Epithelial cell of esophagus (primary cell): ENCODE measurements around the gene SARDH.
"Not testable (repeated sequence)": the region's sequence is repeated elsewhere in the genome, so short reads cannot be mapped to it uniquely, and the experiment has no call there.

Source experiments
- DNase-seq: peaks from one replicate; pipeline ENCODE4 v3.0.0; 2010; ENCODE audit warnings: low read depth
- H3K4me3 ChIP-seq: 2 replicates; pipeline ENCODE4 v1.5.1; 2011; ENCODE audit warnings: mild to moderate bottlenecking, low read length, control low read depth
- TF ChIP-seq, protein P1 (sequence below): IDR thresholded peaks from 2 replicates; pipeline ENCODE4 v1.5.1; 2011; ENCODE audit warnings: low read depth, mild to moderate bottlenecking, low read length, control low read depth, inconsistent platforms; ENCODE audit not compliant: insufficient read depth; ENCODE audit errors: missing control alignments

Gene SARDH

DNA sequence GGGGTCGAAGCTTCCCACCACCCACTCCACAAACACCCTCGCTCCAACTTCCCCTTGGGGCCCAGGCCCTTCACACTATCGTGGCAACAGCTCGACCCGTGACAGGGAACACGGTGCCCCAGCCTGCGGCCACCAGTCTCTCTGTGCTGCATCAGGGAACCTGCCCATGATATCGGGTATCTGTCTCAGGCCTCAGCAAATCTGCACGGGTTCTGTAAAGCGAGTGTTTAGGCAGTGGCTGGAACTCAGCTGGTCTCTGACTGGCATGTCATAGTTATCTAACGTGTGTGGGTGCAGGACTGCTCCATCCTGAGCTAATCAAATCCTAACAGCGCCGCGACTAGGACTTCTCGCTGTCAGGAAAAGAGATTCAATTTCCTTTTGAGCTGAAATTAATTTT lies 59.1 kb downstream of the SARDH start:
- no peak for DNase-seq
- H3K4me3 ChIP-seq: no peak overlapping the region
- TF ChIP-seq, protein P1, sequence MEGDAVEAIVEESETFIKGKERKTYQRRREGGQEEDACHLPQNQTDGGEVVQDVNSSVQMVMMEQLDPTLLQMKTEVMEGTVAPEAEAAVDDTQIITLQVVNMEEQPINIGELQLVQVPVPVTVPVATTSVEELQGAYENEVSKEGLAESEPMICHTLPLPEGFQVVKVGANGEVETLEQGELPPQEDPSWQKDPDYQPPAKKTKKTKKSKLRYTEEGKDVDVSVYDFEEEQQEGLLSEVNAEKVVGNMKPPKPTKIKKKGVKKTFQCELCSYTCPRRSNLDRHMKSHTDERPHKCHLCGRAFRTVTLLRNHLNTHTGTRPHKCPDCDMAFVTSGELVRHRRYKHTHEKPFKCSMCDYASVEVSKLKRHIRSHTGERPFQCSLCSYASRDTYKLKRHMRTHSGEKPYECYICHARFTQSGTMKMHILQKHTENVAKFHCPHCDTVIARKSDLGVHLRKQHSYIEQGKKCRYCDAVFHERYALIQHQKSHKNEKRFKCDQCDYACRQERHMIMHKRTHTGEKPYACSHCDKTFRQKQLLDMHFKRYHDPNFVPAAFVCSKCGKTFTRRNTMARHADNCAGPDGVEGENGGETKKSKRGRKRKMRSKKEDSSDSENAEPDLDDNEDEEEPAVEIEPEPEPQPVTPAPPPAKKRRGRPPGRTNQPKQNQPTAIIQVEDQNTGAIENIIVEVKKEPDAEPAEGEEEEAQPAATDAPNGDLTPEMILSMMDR: no peak

DNA sequence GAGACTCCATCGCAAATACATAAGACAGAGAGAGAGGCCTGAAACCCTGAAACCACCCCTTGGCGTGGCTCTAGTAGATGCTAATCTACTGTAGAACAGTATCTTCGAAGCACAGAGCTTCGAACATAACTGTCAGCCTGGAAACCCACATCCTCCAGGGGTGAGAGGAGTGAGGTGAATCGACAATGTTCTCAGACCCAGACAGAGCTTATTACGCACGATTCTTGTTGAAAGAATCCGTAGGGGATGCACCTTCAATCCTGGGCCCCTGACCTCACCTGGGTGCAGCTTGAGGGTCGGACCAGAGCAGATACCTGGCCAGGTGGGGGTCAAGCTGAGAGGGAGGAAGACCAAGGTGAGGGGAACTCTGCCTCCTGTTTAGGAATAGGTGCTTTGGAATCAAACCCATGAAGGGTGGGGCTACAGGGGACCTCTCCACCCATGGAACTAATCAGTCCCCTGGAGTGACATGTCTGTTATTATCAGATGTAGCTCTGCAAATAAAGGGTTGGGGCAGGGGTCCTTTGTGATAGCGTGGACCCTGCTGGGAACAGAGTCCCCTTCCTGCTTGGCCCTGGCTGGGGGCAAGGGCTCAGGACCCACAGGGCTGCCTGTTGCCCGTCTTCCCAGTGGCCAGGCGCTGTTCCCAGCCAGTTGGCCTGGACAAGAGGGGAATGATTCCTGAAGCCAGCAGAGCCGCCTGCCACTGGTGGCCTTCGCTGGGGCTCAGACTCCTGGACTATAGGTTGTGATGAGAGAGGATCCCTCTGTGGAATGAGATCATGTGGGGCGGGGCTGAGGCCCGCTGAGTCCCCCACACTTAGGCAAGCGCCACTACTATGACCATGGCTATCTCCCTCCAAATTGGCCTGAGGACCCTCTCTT lies 60.8 kb downstream of the SARDH start:
- H3K4me3 ChIP-seq: no peak overlapping the region
- no peak for DNase-seq
- TF ChIP-seq, protein P1: no peak

DNA sequence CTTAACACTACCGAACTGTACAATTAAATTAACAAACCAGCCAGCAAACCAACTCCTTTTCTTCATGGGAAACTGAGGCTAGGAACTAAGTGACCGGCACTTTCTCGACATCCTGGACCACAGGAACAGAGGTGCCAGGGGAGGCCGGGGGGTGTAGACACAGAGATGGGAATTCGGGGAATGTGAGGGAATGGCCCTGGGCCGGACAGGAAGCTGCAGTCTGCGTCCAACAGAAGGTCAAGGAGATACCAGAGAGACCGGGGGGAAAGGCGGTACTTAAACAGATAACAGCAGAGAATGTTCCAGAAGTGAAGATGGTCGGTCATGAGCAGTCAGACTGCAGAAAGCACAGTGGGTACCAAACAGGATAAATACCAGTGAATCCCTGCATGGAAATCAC lies 61.7 kb downstream of the SARDH start:
- DNase-seq: no peak
- no peak overlapping the region for H3K4me3 ChIP-seq
- TF ChIP-seq, protein P1: no peak

DNA sequence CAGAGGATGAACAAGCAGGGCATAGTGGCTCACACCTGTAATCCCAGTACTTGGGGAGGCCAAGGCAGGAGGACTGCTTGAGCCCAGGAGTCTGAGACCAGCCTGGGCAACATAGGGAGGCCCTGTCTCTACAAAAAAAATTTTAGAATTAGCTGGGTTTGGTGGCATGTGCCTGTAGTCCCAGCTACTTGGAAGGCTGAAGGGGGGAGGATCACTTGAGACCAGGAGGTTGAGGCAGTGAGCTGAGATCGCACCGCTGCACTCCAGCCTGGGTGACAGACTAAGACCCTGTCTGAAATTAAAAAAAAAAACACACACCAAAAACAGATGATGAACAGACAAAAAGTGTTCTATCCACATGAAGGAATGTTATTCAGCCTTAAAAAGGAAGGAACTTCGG lies 62.4 kb downstream of the SARDH start:
- H3K4me3 ChIP-seq, DNase-seq: not testable (repeated sequence)

DNA sequence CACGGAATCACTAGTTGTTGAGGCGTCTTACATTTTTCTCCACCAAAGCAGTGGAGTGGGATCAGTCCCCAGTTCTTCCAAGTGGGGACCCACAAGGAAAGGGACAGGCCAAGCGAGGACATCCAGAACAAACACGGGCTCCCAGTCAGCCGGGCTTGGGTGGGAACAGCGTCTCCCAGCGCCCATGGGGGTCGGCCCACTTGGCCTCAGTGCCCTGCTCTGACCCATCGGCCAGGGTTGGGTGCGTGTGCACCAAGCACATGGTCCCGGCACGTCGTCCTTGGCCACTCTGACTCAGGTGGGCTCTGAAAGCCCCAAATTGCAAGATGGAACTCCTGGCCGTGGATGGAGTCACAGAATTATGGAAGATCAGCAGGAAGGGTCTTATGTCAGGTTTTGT lies 64.1 kb downstream of the SARDH start:
- TF ChIP-seq, protein P1: no peak
- no peak overlapping the region for H3K4me3 ChIP-seq
- DNase-seq: no peak

DNA sequence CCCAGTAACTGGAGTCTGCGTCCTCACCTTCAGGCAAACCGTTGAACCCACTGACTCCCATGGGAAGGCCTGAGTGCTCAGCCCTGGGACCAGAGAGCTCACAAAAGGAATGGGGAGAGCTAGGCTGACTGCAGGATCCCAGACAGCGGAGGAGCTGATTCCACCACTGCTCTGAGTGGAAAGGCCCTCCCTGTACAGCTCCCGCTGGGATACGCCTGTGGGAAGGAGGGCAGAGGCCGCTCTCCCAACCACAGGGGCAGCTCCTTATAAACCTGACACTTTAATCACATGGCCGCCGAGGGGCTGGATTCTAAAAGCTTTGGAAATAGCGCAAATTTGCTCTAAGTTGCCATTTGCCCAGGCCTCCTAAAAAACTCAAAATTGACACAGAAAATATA lies 64.9 kb downstream of the SARDH start:
- TF ChIP-seq, protein P1: no peak
- H3K4me3 ChIP-seq: no peak overlapping the region
- DNase-seq: no peak

DNA sequence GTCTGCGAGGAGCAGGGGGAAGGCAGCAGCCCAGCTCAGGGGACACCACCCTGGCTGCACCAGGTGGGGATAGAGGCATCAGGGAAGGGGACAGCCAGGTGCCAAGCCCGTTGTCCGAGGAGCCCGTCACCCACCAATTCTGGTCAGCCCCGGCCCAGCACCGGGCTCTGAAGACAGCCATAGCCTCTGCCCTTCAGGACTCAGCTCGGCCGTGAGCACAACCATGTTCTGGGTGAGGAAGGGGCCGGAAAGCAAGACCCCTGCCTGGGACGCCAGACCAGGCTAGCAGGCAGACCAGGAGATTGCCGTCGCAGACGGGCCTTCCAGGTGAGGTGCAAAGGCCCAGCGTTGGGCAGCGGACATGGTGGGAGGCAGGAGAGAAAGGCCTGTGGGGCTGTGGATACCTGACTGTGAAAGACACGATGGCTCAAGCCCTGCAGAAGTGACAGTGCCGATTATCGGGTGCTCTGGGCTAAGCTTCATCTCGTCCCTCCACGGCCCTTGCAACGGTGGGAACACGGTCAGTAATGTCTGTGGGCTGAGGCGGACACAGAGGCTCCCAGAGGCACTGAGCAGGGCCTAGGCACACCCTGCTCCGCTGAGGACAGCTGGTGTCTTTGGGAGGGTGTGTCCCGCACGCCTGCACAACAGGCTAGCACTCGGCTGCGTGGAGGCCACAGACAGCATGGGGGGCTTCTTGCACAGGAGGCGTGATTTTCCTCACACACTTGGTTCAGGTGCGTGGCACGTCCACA lies 65.5 kb downstream of the SARDH start:
- DNase-seq: no peak
- H3K4me3 ChIP-seq: no peak overlapping the region
- TF ChIP-seq, protein P1: no peak
